Right lobe of liver (tissue), 4 donors: Measurements from ENCODE around the gene VWA5B2.
A peak's percentile ranks its signal among the peaks of the same experiment; 100 is the strongest.

Experiments
- CTCF ChIP-seq, 4 donors: fragments of 200-600 bp in 3 of 4; fragments of 450-650 bp in 1 of 4; IDR thresholded peaks; one replicate each; pipeline versions ENCODE4 v1.5.1 to v1.8.0; 2016 to 2022; ENCODE audit warnings: antibody characterized with exemption in 4 of 4, mild to moderate bottlenecking in 2 of 4
- POLR2A ChIP-seq: fragments of 450-650 bp; IDR thresholded peaks from one replicate; pipeline ENCODE4 v1.6.1; 2017; ENCODE audit warnings: antibody characterized with exemption, mild to moderate bottlenecking
- donor health status: DM: no; HTN: no; CAD: no.
- donor health status: DM: no; HTN: no; CAD: no.
- donor health status: DM: no; HTN: yes; CAD: no.

GRCh38 chr3:184241447-184242296 lies 12.3 kb downstream of the VWA5B2 start:
- TF ChIP-seq CTCF (IDR thresholded peaks at IDR 0.05) (peak; percentile 66 to 87 (median 71)), POLR2A (peak; percentile 23)
